H1 (cell line): Measurements from ENCODE around the gene FAM216A. TPM values are rescaled to one million over a fixed set of nuclear protein-coding genes. Genes with fewer than 3 reads are reported as not detected.

Source experiments
- BACH1 ChIP-seq: IDR thresholded peaks from 2 replicates; pipeline ENCODE4 v1.6.1; 2012; ENCODE audit warnings: low read length, improper control_type of control experiment
- CREB1 ChIP-seq: IDR thresholded peaks from 2 replicates; pipeline ENCODE4 v1.6.1; 2012; ENCODE audit warnings: inconsistent platforms
- CTCF ChIP-seq, 3 experiments: IDR thresholded peaks; 1 replicate in 2 of 3; 2 replicates in 1 of 3; pipeline versions ENCODE4 v1.5.1 to v1.6.1; 2011; ENCODE audit warnings: low read length in 3 of 3, mild to moderate bottlenecking in 3 of 3, inconsistent platforms in 2 of 3, low read depth in 1 of 3, moderate library complexity in 1 of 3; ENCODE audit not compliant: insufficient read depth in 1 of 3; ENCODE audit errors: control extremely low read depth in 1 of 3
- E2F6 ChIP-seq: IDR thresholded peaks from 2 replicates; pipeline ENCODE4 v1.6.1; 2012; ENCODE audit warnings: inconsistent platforms
- EP300 ChIP-seq, 2 experiments: IDR thresholded peaks; 1 replicate in 1 of 2; 2 replicates in 1 of 2; pipeline ENCODE4 v1.6.1; 2011 to 2012; ENCODE audit warnings: low read depth in 2 of 2, low read length in 2 of 2, mild to moderate bottlenecking in 2 of 2, borderline replicate concordance in 1 of 2, inconsistent platforms in 1 of 2, moderate library complexity in 1 of 2
- GTF2F1 ChIP-seq: IDR thresholded peaks from 2 replicates; pipeline ENCODE4 v1.6.1; 2012; ENCODE audit warnings: low read depth, low read length, improper control_type of control experiment, borderline replicate concordance
- HDAC2 ChIP-seq, 2 experiments: fragments of 300-600 bp in 1 of 2; sonication (generic) in 1 of 2; IDR thresholded peaks; 2 replicates each; pipeline ENCODE4 v1.6.1; 2011 to 2012; ENCODE audit warnings: low read depth in 2 of 2, low read length in 2 of 2, mild to moderate bottlenecking in 2 of 2, moderate library complexity in 2 of 2, borderline replicate concordance in 1 of 2, inconsistent platforms in 1 of 2
- KDM1A ChIP-seq: fragments of 200-600, 300-600 bp; sonication (generic); IDR thresholded peaks from 2 replicates; pipeline ENCODE4 v1.7.1; 2016; ENCODE audit warnings: mild to moderate bottlenecking, low read length, borderline replicate concordance
- KDM4A ChIP-seq: IDR thresholded peaks from one replicate; pipeline ENCODE4 v1.7.1; 2012; ENCODE audit warnings: low read depth, mild to moderate bottlenecking, moderate library complexity, low read length, inconsistent platforms; ENCODE audit not compliant: severe bottlenecking
- MAX ChIP-seq: IDR thresholded peaks from 2 replicates; pipeline ENCODE4 v1.6.1; 2012; ENCODE audit warnings: inconsistent platforms
- POLR2A ChIP-seq, 2 experiments: IDR thresholded peaks; 1 replicate in 1 of 2; 2 replicates in 1 of 2; pipeline ENCODE4 v1.6.1; 2011; ENCODE audit warnings: low read depth in 2 of 2, low read length in 2 of 2, mild to moderate bottlenecking in 2 of 2; ENCODE audit errors: control extremely low read depth in 1 of 2
- RBBP5 ChIP-seq: IDR thresholded peaks from 2 replicates; pipeline ENCODE4 v1.7.1; 2012; ENCODE audit warnings: low read depth, mild to moderate bottlenecking, inconsistent platforms, low read length, moderate library complexity, borderline replicate concordance
- SIN3A ChIP-seq, 2 experiments: IDR thresholded peaks in 1 of 2; conservative IDR thresholded peaks in 1 of 2; 2 replicates each; pipeline ENCODE4 v1.6.1; 2011 to 2012; ENCODE audit warnings: low read length in 2 of 2, improper control_type of control experiment in 1 of 2, low read depth in 1 of 2, mild to moderate bottlenecking in 1 of 2
- SP2 ChIP-seq: IDR thresholded peaks from 2 replicates; pipeline ENCODE4 v1.6.1; 2012; ENCODE audit warnings: mild to moderate bottlenecking, low read length, inconsistent platforms
- TBP ChIP-seq: IDR thresholded peaks from 2 replicates; pipeline ENCODE4 v1.6.1; 2011; ENCODE audit warnings: low read depth, low read length, improper control_type of control experiment
- TEAD4 ChIP-seq: IDR thresholded peaks from 2 replicates; pipeline ENCODE4 v1.6.1; 2012; ENCODE audit warnings: low read depth, low read length, inconsistent platforms, mixed read lengths
- YY1 ChIP-seq: IDR thresholded peaks from 2 replicates; pipeline ENCODE4 v1.6.1; 2011; ENCODE audit warnings: low read depth, mild to moderate bottlenecking, low read length
- polyA plus RNA-seq, 7 experiments: library from polyadenylated mRNA; depleted of rRNA in 3 of 7; stranded (reverse) in 5 of 7; unstranded in 2 of 7; fragments of >200 nt in 5 of 7; fragments of 200-250 nt in 2 of 7; gene quantifications; 1 replicate in 5 of 7; 2 replicates in 1 of 7; 4 replicates in 1 of 7; pipeline versions ENCODE4 v1.2.1 to v1.2.3, GENCODE V29; 2011 to 2013; ENCODE audit warnings: missing spikeins in 2 of 7, mixed read lengths in 2 of 7
- total RNA-seq: library from RNA; stranded (reverse); fragmentation: NEBNext Ultra II Directional; extraction: Animal tissue kit (Norgen Biotek cat#: 25700); gene quantifications from 2 replicates; pipeline ENCODE4 v1.2.1, GENCODE V29; 2021

FAM216A gene
- total and polyA plus RNA-seq, 2 of the 8 experiments (the other 6 are each of a cell fraction or from before 2014, with no cell fraction given): 19.8 to 24.6 TPM

GRCh38 chr12:110467847-110468213 is 815 bp upstream of the FAM216A start (continued):
- TF ChIP-seq E2F6: no peak
- no peak for TF ChIP-seq SP2
- no peak for TF ChIP-seq GTF2F1
- TF ChIP-seq RBBP5: no peak
- peak; percentile 0 for TF ChIP-seq KDM4A
- 0 out of 4 replicates have a peak, but pooled peaks of 1 of the 2 experiments have one; percentile 21 for TF ChIP-seq SIN3A (conservative IDR thresholded peaks at IDR 0.05 in 1 of 2, IDR thresholded peaks at IDR 0.05 in 1 of 2; ENCODE audit: low read depth in 1 of 2, low read length in 2 of 2)
- TF ChIP-seq TEAD4: no peak; the same call in 1 of the 2 replicates
- TF ChIP-seq HDAC2 (IDR thresholded peaks at IDR 0.05; ENCODE audit: borderline replicate concordance in 1 of 2, low read depth in 2 of 2, low read length in 2 of 2): peak in 1 of 2 experiments; percentile 34; a peak in 1 of 4 replicates
- TF ChIP-seq CREB1: no peak
- no peak for TF ChIP-seq EP300 (IDR thresholded peaks at IDR 0.05; ENCODE audit: borderline replicate concordance in 1 of 2, low read depth in 2 of 2, low read length in 2 of 2)
- no peak for TF ChIP-seq CTCF (IDR thresholded peaks at IDR 0.05; ENCODE audit: control extremely low read depth in 1 of 3, insufficient read depth in 1 of 3, low read depth in 1 of 3, low read length in 3 of 3)
- no peak for TF ChIP-seq MAX
- no peak for TF ChIP-seq KDM1A
- no peak; the same call in 1 of the 2 replicates for TF ChIP-seq TBP
- no peak for TF ChIP-seq BACH1
- TF ChIP-seq POLR2A (IDR thresholded peaks at IDR 0.05; ENCODE audit: control extremely low read depth in 1 of 2, low read depth in 2 of 2, low read length in 2 of 2): 0 out of 3 replicates have a peak, but pooled peaks of 1 of the 2 experiments have one; percentile 66
- 0 out of 2 replicates have a peak, but pooled peaks have one; percentile 64 for TF ChIP-seq YY1
